Mucosa of stomach (tissue), 1 donor: ENCODE data around the gene GATB.

Experiments used
- H3K27me3 ChIP-seq: one replicate; pipeline ENCODE4 v1.7.0; 2013; ENCODE audit warnings: mild to moderate bottlenecking, low read length; ENCODE audit not compliant: control insufficient read depth, insufficient read depth
- H3K36me3 ChIP-seq: one replicate; pipeline ENCODE4 v1.7.0; 2013; ENCODE audit warnings: low read length; ENCODE audit not compliant: control insufficient read depth, insufficient read depth
- H3K4me1 ChIP-seq: one replicate; pipeline ENCODE4 v1.7.0; 2013; ENCODE audit warnings: mild to moderate bottlenecking, low read length; ENCODE audit not compliant: control insufficient read depth, insufficient read depth
- H3K4me3 ChIP-seq: one replicate; pipeline ENCODE4 v1.7.0; 2013; ENCODE audit warnings: low read length
- H3K9ac ChIP-seq: one replicate; pipeline ENCODE4 v1.7.0; 2013; ENCODE audit warnings: mild to moderate bottlenecking, low read length, moderate library complexity
- H3K9me3 ChIP-seq: one replicate; pipeline ENCODE4 v1.7.0; 2013; ENCODE audit warnings: mild to moderate bottlenecking, low read length, moderate library complexity; ENCODE audit not compliant: control insufficient read depth
- donor health status: Pancreatic carcinoma.

Gene GATB

DNA sequence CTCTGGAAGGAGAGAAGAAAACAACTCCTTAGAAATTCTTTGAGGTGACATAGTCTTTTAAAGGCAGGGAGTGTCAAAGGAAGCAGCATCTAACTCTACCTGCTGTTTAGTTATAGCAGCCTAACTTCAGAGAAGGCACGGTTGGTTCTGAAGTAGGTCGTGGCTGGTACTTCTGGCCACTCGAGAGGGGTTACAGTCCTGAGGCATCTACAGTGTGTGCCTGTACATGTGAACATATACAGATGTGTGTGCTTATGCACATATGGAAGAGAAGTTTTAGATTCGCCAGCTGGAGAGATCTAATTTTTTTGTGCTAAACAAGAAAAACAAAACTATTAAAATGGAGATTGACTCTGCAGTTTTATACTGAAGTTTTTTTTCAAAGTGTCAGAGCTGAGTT lies 52.7 kb downstream of the GATB start:
- no peaks in the 10 kb centered on the region for H3K36me3 ChIP-seq
- H3K4me3 ChIP-seq: no peak overlapping the region
- no peaks in the 10 kb centered on the region for H3K27me3 ChIP-seq
- H3K4me1 ChIP-seq: no peaks in the 10 kb centered on the region
- H3K9me3 ChIP-seq: no peaks in the 10 kb centered on the region
- no peak overlapping the region for H3K9ac ChIP-seq

DNA sequence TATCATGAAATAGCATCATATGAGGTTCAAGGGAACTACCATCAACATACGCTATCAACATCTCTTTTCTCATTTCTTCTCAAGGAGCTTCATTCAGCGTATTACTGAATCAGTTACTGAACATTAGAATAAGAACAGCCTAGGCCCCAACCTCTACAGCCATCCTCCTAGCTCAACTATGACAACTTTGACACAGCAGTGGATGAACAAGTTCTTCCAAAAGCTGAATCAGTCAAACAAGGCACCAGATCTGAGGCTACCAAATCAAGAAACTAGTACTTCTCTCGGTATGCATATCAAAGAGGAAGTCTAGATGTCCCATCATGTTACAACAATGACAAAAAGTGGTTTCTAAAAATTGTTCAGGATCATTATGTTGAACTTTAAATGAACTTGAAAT lies 57.4 kb downstream of the GATB start:
- no peaks in the 10 kb centered on the region for H3K9me3 ChIP-seq
- no peaks in the 10 kb centered on the region for H3K27me3 ChIP-seq
- H3K9ac ChIP-seq: no peak overlapping the region
- no peak overlapping the region for H3K4me3 ChIP-seq
- peaks cover 4% of the 10 kb centered on the region for H3K36me3 ChIP-seq
- no peaks in the 10 kb centered on the region for H3K4me1 ChIP-seq

DNA sequence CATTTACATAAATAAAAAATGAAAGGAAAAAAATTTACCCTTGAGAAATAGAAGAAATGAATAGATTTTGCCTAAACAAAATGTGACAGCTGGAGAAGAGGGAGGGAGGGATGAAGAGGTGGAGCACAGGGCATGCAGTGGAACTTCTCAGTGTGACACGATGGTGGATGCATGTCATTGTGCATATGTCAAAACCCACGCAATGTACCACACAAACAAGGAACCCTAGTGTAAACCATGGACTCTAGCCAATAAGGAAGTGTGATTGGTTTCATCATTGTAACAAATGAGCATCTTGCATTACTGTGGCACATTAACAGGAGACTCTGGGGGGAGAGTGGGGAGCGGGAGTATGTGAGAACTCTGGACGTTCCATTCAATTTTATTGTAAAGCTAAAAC lies 58.6 kb downstream of the GATB start:
- Histone ChIP-seq H3K9ac (no peak overlapping the region), H3K9me3 (peaks cover under 1% of the 10 kb centered on the region), H3K4me1 (no peaks in the 10 kb centered on the region), H3K4me3 (no peak overlapping the region), H3K27me3 (no peaks in the 10 kb centered on the region), H3K36me3 (peaks cover 4% of the 10 kb centered on the region)

DNA sequence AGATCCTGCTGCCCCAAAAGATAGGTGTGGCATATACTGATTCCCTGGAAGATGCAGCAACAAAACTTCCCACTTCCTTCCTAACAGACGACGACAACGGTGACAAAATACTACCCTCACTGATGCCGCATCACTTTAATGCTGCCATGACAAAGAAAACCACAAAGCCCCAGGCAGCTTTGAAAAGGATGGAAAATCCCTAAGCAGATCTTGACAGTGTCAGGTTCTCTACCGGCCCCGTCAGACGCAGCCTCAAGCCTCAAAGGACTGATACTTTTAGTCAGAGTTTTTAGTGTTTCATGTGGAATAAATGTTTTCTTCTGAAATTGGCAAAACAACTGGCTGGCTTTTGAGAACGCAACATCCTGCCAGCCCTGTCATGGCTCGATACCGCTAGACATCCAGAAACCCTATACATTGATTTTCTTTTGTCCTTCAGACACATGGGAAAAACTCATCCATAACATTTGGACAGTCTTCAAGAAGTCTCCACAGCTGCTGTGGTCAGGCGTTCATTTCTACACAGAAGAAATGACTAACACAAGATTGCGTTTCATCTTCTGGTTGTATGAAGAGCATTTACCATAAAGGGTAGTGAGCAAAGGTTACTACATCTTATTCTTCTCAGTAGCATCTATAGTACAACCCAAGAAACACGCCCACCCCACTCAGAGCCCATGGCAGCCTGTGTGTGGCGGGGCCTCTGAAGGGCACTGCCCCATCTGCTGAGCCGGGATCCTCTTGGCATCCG lies 60.1 kb downstream of the GATB start:
- H3K4me1 ChIP-seq: no peaks in the 10 kb centered on the region
- H3K36me3 ChIP-seq: peaks cover 4% of the 10 kb centered on the region
- no peaks in the 10 kb centered on the region for H3K27me3 ChIP-seq
- H3K9ac ChIP-seq: no peak overlapping the region
- H3K4me3 ChIP-seq: no peak overlapping the region
- H3K9me3 ChIP-seq: peaks cover 4% of the 10 kb centered on the region

DNA sequence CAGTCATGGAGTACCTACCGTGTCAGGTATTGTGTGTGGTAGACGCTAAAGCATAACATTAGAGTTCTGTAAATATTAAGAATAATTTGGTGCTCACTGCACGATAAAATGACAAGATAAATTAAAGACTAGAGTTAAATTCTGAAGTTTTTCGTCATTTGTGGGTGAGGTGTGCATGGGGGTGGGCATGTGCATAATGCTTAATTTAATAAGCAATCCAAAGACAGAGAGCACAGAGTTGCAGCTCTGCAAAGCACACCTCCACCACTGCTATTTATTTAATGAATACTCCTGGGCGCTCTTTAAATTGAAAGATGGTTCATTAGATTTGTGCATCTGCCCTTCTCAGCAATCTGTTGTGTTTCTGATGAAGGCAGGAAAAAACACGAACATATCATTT lies 62.6 kb downstream of the GATB start:
- Histone ChIP-seq H3K9me3 (peaks cover 4% of the 10 kb centered on the region), H3K9ac (no peak overlapping the region), H3K36me3 (peaks cover 4% of the 10 kb centered on the region), H3K27me3 (no peaks in the 10 kb centered on the region), H3K4me3 (no peak overlapping the region), H3K4me1 (no peaks in the 10 kb centered on the region)

DNA sequence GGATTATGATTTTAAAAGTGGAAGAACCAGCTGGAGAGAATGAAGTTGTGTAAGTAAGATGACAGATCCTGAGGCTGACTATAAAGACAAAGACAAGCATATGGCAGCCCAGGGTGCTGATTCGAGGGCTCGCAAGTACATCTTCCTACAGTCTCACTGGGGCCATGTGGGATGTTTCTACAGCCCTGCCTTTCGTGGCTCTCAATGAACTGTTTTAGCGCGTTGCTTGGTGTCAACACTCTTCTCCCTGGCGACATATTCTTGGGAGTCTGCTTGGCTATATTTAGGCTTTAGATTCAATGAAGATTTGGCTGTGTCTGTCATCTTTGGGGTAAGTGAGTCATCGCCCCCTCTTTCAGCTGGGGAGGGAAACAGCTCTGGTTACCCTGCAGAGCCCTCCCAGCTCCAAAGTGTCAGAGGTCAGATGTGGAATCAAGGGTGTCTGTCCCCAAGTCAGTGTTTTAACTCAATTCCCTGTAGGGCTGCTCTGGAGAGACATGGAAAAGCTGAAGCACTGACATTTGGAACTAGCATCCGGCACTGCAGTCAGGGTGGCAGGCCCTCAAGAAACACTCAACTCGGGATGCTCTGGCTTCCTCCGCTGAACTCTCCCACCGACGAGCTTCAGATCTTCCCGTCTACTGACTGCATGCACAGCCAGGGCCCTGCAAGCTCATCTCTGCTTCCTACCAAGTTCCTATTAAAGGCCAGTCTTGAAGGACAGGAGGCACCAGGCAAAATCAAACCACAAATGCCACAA lies 65.7 kb downstream of the GATB start:
- Histone ChIP-seq H3K4me1 (peaks cover 27% of the 10 kb centered on the region), H3K9ac (no peak overlapping the region), H3K27me3 (no peaks in the 10 kb centered on the region), H3K4me3 (no peak overlapping the region), H3K9me3 (peaks cover 4% of the 10 kb centered on the region), H3K36me3 (no peaks in the 10 kb centered on the region)

DNA sequence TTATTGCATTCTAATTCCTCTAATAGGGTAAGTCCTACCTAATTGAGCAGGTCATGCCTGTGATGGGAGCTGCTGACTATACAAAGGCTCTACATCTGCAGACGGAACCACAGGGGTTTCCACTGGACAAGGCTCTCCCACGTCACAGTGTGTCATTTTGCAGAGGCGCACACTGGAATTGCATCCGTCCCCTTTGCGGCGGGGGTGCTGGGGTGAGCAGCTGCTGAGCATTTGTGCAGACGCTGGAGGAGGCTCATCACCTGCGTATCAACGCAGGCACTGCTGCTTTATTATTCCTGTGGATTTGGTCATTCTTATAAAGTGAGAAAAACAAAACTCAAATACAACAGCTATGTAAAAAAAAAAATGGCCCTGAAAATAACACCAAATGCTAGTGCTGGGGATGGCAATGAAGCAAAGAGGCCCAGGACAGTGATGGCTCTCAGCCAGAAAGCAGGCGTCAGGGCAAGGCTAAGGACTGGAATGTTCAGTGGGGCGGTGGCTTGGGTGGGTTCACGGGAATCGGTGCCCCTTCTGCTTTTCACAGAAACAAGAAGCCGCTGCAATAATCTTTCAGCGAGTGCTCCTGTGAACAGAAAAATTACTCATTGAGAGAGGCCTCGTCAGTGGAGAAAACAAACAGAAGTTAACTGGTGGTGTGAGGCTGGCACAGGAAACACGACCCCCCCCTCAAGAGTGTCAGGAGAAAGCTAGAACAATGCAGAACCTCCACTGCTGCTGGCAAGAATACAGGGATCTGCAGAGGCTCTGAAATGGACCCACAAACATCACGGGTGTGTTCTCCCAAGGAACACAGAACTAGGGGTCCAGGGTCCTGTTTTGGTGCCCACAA lies 67.8 kb downstream of the GATB start:
- Histone ChIP-seq H3K36me3 (no peaks in the 10 kb centered on the region), H3K9ac (no peak overlapping the region), H3K27me3 (no peaks in the 10 kb centered on the region), H3K4me3 (no peak overlapping the region), H3K4me1 (peaks cover 32% of the 10 kb centered on the region), H3K9me3 (peaks cover 4% of the 10 kb centered on the region)

DNA sequence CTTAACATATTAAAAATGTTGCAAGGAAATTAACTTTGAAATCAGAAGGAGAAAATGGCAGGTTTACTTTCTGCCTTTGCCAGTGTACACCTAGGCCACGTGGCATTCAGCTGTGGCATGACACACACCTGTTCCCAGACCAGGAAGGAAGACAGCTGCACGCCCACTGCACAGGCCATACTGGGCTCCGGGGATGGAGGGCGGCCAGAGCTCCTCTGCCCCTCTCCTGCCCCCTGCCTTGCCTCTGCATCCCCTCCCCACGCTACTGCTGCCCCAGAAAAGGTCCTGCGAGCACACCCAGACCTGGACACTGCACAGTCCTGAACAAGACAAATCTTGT lies 68.4 kb downstream of the GATB start:
- Histone ChIP-seq H3K9ac (peak overlapping the region; percentile 18), H3K27me3 (no peaks in the 10 kb centered on the region), H3K36me3 (no peaks in the 10 kb centered on the region), H3K4me1 (peaks cover 32% of the 10 kb centered on the region), H3K4me3 (no peak overlapping the region), H3K9me3 (peaks cover 4% of the 10 kb centered on the region)

DNA sequence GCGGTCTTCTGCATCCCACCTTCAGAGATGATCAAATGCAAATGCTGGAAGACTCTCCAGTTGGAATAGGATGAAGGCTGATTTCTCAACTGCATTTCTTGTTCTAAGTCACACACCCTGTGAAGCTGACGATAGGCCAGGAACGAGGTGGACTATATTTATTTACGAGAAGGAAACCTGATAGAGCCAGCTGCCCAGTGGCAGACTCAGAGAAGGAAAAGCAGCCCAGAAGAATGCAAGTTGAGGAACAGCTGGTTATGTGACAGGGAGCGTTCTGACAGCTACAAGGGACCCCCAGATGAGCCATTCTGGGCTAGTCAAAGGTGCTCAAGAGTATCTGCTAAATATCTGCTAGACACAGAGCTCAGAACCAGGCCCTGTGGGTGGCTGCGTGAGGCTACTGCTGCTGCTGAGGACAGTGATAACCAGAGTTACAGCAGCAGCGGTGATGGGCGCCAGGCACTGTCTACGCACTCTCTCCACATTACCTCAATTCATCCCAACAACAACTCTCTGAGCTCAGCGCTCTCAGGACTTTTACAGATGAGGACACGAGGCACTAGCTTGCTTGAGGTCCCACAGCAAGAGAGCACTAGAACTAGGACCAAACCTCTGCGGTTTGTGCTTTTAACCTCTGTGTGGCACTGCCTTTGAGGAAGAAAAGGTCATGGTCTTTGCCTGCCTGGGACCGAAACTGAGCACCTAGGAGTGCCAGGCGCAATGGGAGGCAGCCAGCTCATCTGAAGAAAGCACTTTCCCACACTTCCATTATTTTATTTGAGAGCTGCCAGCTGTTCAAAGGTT lies 69.0 kb downstream of the GATB start:
- no peaks in the 10 kb centered on the region for H3K27me3 ChIP-seq
- peaks cover 32% of the 10 kb centered on the region for H3K4me1 ChIP-seq

DNA sequence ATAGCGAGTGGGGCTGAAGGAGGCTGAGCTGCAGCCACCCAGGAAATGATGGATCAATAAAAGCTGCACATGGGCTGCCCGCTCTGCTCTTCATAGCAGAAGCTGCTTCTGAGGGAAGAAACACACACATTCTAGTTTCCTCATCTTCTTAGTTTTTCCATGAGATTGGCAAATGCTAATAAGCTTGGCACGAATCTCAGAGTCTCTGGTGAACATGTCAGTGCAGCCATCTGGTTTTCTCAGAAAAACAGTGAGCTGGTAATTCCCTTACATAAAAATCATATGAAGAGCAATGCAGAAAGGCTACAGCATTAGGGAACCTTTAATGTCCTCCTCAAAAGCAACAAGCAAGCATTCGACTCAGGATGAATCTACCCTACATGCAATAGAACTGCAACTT lies 69.9 kb downstream of the GATB start:
- H3K9ac ChIP-seq: no peak overlapping the region
- H3K4me1 ChIP-seq: peaks cover 32% of the 10 kb centered on the region
- H3K36me3 ChIP-seq: no peaks in the 10 kb centered on the region
- no peak overlapping the region for H3K4me3 ChIP-seq
- H3K27me3 ChIP-seq: no peaks in the 10 kb centered on the region
- no peaks in the 10 kb centered on the region for H3K9me3 ChIP-seq

More for the DNA sequence above, 69.0 kb downstream of the GATB start:
- Histone ChIP-seq H3K36me3 (no peaks in the 10 kb centered on the region), H3K4me3 (no peak overlapping the region), H3K9ac (peak overlapping the region; percentile 18), H3K9me3 (no peaks in the 10 kb centered on the region)

DNA sequence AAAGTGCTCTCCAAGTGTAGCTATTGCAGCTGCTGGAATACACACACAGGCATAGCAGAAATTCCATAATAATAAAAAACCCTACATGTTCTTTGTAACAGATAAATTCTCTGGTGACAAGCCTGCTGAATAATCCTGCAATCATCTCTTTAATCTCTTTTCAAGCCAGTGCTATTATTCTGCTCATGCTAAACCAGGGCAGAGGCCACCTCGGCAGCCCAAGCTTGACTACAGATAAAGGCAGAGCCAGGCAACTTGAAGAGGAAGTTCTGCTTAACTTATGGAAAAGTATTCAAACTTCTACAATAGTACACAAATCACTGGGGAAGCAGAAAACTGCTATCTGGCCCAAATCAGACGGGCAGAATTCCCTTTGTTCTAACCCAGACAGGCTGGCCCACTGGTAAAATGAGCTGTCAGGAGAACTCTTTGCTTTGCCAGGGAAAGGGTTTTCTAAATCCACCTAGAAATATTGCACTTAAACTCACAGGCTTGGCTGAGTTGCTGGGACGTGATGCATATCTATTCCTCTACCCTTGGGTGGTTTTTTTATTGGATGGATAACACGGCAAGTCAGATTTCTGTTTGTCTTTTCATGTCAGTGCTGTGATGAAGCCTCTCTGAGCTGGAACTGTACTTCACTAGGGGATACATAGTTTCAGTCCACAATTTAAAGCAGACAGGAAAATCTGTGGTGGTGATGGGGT lies 70.5 kb downstream of the GATB start:
- Histone ChIP-seq H3K36me3 (no peaks in the 10 kb centered on the region), H3K27me3 (no peaks in the 10 kb centered on the region), H3K9me3 (no peaks in the 10 kb centered on the region), H3K4me1 (peaks cover 32% of the 10 kb centered on the region), H3K9ac (no peak overlapping the region), H3K4me3 (no peak overlapping the region)
